Nephron (organoid): ENCODE data around the gene YAP1.
A peak's percentile ranks its signal among the peaks of the same experiment; 100 is the strongest.

Experiments
- H3K27ac Mint-ChIP-seq, 3 experiments: 2 replicates each; pipeline ENCODE4 v1.8.0; 2020; ENCODE audit warnings: mixed read lengths in 3 of 3, mild to moderate bottlenecking in 2 of 3, moderate library complexity in 1 of 3
- H3K27me3 Mint-ChIP-seq: 2 replicates; pipeline ENCODE4 v1.8.0; 2021; ENCODE audit warnings: low read depth, mild to moderate bottlenecking, moderate library complexity, mixed read lengths
- H3K36me3 Mint-ChIP-seq: 2 replicates; pipeline ENCODE4 v1.8.0; 2020; ENCODE audit warnings: low read depth, mixed read lengths
- H3K4me1 Mint-ChIP-seq: 2 replicates; pipeline ENCODE4 v1.8.0; 2020; ENCODE audit warnings: mixed read lengths
- H3K4me3 Mint-ChIP-seq, 3 experiments: 2 replicates each; pipeline ENCODE4 v1.8.0; 2020; ENCODE audit warnings: mild to moderate bottlenecking in 3 of 3, mixed read lengths in 3 of 3, moderate library complexity in 2 of 3
- H3K9me3 Mint-ChIP-seq: 2 replicates; pipeline ENCODE4 v1.8.0; 2020; ENCODE audit warnings: mixed read lengths
- TF ChIP-seq, protein P1 (sequence below), 3 experiments: fragments of 200-600 bp; sonication (generic); IDR thresholded peaks; one replicate each; pipeline ENCODE4 v1.5.0; 2021; ENCODE audit warnings: antibody characterized with exemption in 3 of 3; ENCODE audit not compliant: unreplicated experiment in 3 of 3

YAP1 gene

DNA sequence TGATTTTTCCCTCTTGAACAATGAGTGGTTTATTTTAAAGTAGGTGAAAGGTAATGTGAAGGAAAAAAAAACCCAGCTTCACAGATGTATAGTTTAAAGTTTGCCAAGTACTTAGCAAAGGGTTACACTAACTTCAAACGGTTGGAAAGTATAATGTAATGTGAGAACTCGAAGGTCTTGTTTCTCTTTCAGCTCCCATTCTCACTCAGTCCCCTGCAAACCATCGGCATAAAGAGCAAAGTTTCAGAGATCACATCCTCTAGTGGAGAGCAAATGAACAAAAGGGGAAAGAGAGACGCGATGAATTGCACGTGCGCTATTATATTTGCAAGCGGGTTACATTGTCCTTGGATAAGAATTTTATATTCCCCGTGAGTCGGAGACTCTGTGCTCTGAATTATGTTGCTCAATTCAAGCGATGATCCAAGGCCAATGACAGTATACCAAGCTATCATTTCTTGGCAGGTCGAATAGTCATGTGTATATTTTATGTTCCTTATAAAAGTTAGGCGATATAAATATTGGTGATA lies 169.5 kb downstream of the YAP1 start:
- peaks cover 3% of the 10 kb centered on the region for H3K9me3 Mint-ChIP-seq

DNA sequence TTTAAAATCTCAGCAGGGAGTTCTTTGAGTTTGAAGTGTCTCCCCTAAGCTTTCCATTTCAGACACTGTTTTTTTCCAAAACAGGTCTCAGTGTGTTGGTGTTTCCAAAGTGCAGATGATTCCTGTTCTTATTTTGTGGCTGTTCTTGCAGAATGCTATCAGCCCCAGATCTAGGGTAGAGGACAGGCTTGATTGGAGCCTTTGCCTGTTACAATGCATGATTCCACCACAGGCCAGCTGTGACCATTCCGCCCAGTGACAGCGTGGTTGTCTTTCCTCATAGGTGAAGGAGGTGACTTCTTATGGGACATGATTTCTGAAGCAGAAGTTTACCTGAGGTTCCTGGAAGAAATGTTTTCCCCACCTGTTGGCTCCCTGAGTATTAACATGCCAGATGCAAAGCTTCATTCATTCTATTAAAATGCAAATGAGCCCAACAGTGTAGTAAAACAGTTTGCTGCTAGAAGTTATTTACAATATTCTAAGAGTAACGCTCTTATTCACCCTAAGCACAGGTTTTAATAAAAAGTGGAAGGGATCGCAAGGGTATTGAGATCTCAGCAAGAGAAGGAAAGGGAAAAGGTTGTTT lies 170.1 kb downstream of the YAP1 start:
- H3K27me3 Mint-ChIP-seq, result no peaks in the 10 kb centered on the region
- H3K4me3 Mint-ChIP-seq, result peak overlapping the region; percentile 1 to 18 (median 6)
- peaks cover 40% of the 10 kb centered on the region for H3K4me1 Mint-ChIP-seq
- H3K9me3 Mint-ChIP-seq, result peaks cover 3% of the 10 kb centered on the region
- H3K36me3 Mint-ChIP-seq, result no peaks in the 10 kb centered on the region
- H3K27ac Mint-ChIP-seq, result peak overlapping the region; percentile 74 to 86 (median 84)
- TF ChIP-seq, protein P1, sequence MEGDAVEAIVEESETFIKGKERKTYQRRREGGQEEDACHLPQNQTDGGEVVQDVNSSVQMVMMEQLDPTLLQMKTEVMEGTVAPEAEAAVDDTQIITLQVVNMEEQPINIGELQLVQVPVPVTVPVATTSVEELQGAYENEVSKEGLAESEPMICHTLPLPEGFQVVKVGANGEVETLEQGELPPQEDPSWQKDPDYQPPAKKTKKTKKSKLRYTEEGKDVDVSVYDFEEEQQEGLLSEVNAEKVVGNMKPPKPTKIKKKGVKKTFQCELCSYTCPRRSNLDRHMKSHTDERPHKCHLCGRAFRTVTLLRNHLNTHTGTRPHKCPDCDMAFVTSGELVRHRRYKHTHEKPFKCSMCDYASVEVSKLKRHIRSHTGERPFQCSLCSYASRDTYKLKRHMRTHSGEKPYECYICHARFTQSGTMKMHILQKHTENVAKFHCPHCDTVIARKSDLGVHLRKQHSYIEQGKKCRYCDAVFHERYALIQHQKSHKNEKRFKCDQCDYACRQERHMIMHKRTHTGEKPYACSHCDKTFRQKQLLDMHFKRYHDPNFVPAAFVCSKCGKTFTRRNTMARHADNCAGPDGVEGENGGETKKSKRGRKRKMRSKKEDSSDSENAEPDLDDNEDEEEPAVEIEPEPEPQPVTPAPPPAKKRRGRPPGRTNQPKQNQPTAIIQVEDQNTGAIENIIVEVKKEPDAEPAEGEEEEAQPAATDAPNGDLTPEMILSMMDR (IDR thresholded peaks at IDR 0.05; ENCODE audit: unreplicated experiment in 3 of 3), result no peak

More for the DNA sequence above, 169.5 kb downstream of the YAP1 start:
- Mint-ChIP-seq H3K4me1 (peaks cover 41% of the 10 kb centered on the region), H3K36me3 (no peaks in the 10 kb centered on the region), H3K27ac (peak overlapping the region; percentile 74 to 86 (median 84)), H3K4me3 (peak overlapping the region; percentile 10 to 29 (median 22)), H3K27me3 (no peaks in the 10 kb centered on the region)
- TF ChIP-seq, protein P1 (IDR thresholded peaks at IDR 0.05; ENCODE audit: unreplicated experiment in 3 of 3), result peak; percentile 9 to 38 (median 23)
